ENCODE measurements around the gene LCOR.
"Not testable (repeated sequence)": the region's sequence is repeated elsewhere in the genome, so short reads cannot be mapped to it uniquely, and the experiment has no call there.

The LCOR gene

DNA sequence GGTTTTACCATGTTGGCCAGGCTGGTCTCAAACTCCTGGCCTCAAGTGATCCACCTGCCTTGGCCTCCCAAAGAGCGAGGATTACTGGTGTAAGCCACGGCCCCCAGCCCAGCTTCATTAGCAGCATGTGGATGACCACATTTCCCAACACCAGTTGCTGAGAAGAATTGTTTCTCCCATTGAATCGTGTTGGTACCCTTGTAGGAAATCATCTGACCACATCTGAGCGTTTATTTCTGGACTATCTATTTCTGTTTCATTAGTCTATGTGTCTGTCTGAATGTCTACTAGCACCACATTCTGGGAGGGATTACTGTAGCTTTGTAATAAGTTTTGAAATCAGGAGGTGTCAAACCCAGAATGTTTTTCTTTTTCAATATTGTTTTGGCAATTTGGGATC is 89.6 kb downstream of the LCOR start:
- no peaks in the 10 kb centered on the region for H3K27me3 ChIP-seq (ENCODE audit: control insufficient read depth in 5 of 5, insufficient read depth in 4 of 5, low read length in 5 of 5)
- H3K36me3 ChIP-seq (ENCODE audit: control insufficient read depth in 5 of 5, insufficient read depth in 5 of 5, low read length in 5 of 5): peaks cover 0 to 7% (median 4%) of the 10 kb centered on the region in 5 donors
- H3K4me3 ChIP-seq (ENCODE audit: low read depth in 1 of 5, low read length in 5 of 5): no peak overlapping the region
- no peak overlapping the region for H3K9ac ChIP-seq (ENCODE audit: low read length in 5 of 5)
- no peaks in the 10 kb centered on the region for H3K9me3 ChIP-seq (ENCODE audit: control insufficient read depth in 5 of 5, low read length in 5 of 5)
- no peak overlapping the region for H3K27ac ChIP-seq (ENCODE audit: low read depth, low read length)
- no peaks in the 10 kb centered on the region for H3K4me1 ChIP-seq (ENCODE audit: control insufficient read depth in 5 of 5, insufficient read depth in 5 of 5, low read length in 5 of 5)

DNA sequence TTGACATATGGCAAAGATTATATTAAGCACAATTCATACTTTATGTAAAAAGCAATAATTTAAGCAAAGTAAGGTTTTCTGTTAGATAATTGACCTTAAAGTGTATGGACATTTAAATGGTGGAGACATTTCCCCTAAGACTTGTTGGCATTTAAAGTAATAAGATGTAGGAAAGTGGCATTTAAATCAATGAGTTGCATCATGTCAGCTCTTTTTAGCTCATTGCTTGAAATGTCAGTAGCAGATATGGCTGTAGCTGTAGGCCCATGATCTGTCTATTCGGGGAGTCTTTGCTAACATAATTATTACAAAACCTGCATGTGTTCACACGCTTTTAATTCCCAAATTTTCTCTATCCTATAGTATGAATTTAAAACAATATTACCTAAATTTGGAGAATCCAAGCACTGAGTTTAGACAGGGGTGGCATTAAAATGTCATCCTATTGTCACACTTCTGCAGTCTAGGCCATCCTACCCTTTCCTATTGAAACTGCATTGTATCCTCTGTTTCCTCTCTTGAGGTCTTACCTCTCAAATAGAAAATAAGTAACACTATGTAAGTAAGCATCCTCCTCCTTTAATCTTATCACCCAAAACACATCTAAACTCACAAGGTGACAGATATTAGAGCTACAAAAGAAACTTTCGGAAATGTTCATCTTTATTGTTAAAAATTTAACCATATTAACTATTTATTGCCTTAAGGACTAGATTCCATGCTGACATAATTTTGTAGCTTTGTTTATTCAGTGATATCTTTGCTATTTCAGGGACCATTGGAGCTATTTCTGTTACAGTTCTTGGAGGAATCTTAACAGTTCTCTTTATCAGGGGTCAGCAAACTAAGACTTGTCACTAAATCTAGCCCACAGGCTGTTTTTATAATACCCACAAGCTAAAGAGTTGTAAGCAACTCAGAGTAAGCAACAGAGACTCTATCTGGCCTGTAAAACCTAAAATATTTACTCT is 91.2 kb downstream of the LCOR start:
- H3K9ac ChIP-seq (ENCODE audit: low read length in 5 of 5): no peak overlapping the region
- no peaks in the 10 kb centered on the region for H3K27me3 ChIP-seq (ENCODE audit: control insufficient read depth in 5 of 5, insufficient read depth in 4 of 5, low read length in 5 of 5)
- no peak overlapping the region for H3K4me3 ChIP-seq (ENCODE audit: low read depth in 1 of 5, low read length in 5 of 5)
- H3K4me1 ChIP-seq (ENCODE audit: control insufficient read depth in 5 of 5, insufficient read depth in 5 of 5, low read length in 5 of 5): no peaks in the 10 kb centered on the region
- no peak overlapping the region for H3K27ac ChIP-seq (ENCODE audit: low read depth, low read length)
- H3K9me3 ChIP-seq (ENCODE audit: control insufficient read depth in 5 of 5, low read length in 5 of 5): no peaks in the 10 kb centered on the region
- peaks cover 0 to 8% (median 6%) of the 10 kb centered on the region in 5 donors for H3K36me3 ChIP-seq (ENCODE audit: control insufficient read depth in 5 of 5, insufficient read depth in 5 of 5, low read length in 5 of 5)

DNA sequence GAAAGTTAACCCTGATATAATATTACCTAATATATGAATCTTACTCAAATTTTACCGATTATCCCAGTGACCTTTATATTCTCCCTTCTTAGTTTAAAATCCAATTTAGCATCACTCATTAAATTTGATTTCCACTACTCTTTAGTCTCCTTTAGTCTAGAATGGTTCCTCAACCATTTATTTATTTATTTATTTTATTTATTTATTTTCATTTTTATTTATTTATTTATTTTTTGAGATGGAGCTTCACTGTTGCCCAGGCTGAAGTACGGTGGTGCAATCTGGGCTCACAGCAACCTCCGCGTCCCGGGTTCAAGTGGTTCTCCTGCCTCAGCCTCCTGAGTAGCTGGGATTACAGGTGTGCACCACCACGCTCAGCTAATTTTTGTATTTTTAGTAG is 92.8 kb downstream of the LCOR start:
- Histone ChIP-seq H3K9ac (ENCODE audit: low read length in 5 of 5) (no peak overlapping the region), H3K27ac (ENCODE audit: low read depth, low read length) (no peak overlapping the region), H3K27me3 (ENCODE audit: control insufficient read depth in 5 of 5, insufficient read depth in 4 of 5, low read length in 5 of 5) (no peaks in the 10 kb centered on the region), H3K4me3 (ENCODE audit: low read depth in 1 of 5, low read length in 5 of 5) (no peak overlapping the region), H3K9me3 (ENCODE audit: control insufficient read depth in 5 of 5, low read length in 5 of 5) (peaks cover 0 to 5% (median 0%) of the 10 kb centered on the region in 5 donors), H3K36me3 (ENCODE audit: control insufficient read depth in 5 of 5, insufficient read depth in 5 of 5, low read length in 5 of 5) (peaks cover 0 to 22% (median 10%) of the 10 kb centered on the region in 5 donors), H3K4me1 (ENCODE audit: control insufficient read depth in 5 of 5, insufficient read depth in 5 of 5, low read length in 5 of 5) (no peaks in the 10 kb centered on the region)

DNA sequence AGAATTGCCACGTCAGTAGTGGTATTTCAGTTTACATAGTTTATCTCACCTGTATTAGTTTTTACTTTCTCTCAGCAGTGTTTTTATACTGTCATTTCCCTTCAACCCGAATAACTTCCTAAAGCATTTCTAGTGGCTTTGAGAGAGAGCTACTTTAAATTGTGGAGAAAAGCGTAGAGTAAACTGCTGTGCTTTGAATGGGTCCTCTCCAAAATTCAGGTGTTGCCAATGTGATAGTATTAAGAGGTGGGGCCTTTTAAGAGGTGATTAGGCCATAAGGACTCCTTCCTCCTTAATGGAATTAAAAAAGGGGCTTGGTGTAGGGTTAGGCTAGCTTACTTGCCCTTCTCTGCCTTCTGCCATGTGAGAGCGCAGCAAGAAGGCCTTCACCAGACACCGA is 98.4 kb downstream of the LCOR start:
- H3K4me1 ChIP-seq (ENCODE audit: control insufficient read depth in 5 of 5, insufficient read depth in 5 of 5, low read length in 5 of 5): no peaks in the 10 kb centered on the region
- no peak overlapping the region for H3K9ac ChIP-seq (ENCODE audit: low read length in 5 of 5)
- H3K27ac ChIP-seq (ENCODE audit: low read depth, low read length): no peak overlapping the region
- peaks cover 0 to 25% (median 3%) of the 10 kb centered on the region in 5 donors for H3K36me3 ChIP-seq (ENCODE audit: control insufficient read depth in 5 of 5, insufficient read depth in 5 of 5, low read length in 5 of 5)
- H3K27me3 ChIP-seq (ENCODE audit: control insufficient read depth in 5 of 5, insufficient read depth in 4 of 5, low read length in 5 of 5): no peaks in the 10 kb centered on the region
- peaks cover 0 to 5% (median 0%) of the 10 kb centered on the region in 5 donors for H3K9me3 ChIP-seq (ENCODE audit: control insufficient read depth in 5 of 5, low read length in 5 of 5)
- no peak overlapping the region for H3K4me3 ChIP-seq (ENCODE audit: low read depth in 1 of 5, low read length in 5 of 5)

DNA sequence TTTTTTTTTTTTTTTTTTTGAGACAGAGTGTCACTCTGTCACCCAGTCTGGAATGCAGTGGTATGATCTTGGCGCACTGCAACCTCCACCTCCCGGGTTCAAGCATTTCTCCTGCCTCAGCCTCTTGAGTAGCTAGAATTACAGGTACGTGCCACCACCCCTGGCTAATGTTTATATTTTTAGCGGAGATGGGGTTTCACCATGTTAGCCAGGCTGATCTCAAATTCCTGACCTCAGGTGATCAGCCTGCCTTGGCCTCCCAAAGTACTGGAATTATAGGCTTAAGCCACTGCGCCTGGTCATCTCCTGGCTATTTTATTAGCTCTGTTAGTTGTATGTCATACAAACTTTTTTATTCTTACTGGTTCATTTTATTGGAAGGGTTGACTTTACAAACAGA is 103.0 kb downstream of the LCOR start:
- Histone ChIP-seq H3K36me3 (ENCODE audit: control insufficient read depth in 5 of 5, insufficient read depth in 5 of 5, low read length in 5 of 5) (peaks cover 0 to 3% (median 2%) of the 10 kb centered on the region in 5 donors), H3K27ac (ENCODE audit: low read depth, low read length) (no peak overlapping the region), H3K9ac (ENCODE audit: low read length in 5 of 5) (no peak overlapping the region), H3K4me3 (ENCODE audit: low read depth in 1 of 5, low read length in 5 of 5) (no peak overlapping the region), H3K4me1 (ENCODE audit: control insufficient read depth in 5 of 5, insufficient read depth in 5 of 5, low read length in 5 of 5) (no peaks in the 10 kb centered on the region), H3K9me3 (ENCODE audit: control insufficient read depth in 5 of 5, low read length in 5 of 5) (no peaks in the 10 kb centered on the region), H3K27me3 (ENCODE audit: control insufficient read depth in 5 of 5, insufficient read depth in 4 of 5, low read length in 5 of 5) (no peaks in the 10 kb centered on the region)

DNA sequence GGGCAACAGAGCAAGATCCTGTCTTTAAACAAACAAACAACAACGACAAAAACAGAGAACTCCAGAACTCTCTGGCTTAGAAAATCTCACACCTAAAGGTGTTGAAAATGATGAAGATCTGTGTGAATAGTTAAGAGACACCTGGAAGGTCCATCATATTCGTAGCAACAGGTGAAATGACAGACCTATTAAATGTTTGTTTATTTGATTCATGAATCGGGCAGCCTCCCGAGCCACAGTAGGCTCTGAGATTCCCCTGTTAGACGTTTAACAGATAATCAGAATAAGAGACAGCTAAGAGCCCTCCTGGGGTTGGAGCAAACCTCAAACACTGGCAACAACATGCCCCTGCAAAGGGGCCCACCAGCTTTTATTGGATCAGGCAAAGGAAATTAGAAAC is 103.7 kb downstream of the LCOR start:
- Histone ChIP-seq H3K27me3 (ENCODE audit: control insufficient read depth in 5 of 5, insufficient read depth in 4 of 5, low read length in 5 of 5) (no peaks in the 10 kb centered on the region), H3K36me3 (ENCODE audit: control insufficient read depth in 5 of 5, insufficient read depth in 5 of 5, low read length in 5 of 5) (peaks cover 0 to 3% (median 2%) of the 10 kb centered on the region in 5 donors), H3K9me3 (ENCODE audit: control insufficient read depth in 5 of 5, low read length in 5 of 5) (no peaks in the 10 kb centered on the region), H3K27ac (ENCODE audit: low read depth, low read length) (no peak overlapping the region), H3K4me1 (ENCODE audit: control insufficient read depth in 5 of 5, insufficient read depth in 5 of 5, low read length in 5 of 5) (no peaks in the 10 kb centered on the region), H3K9ac (ENCODE audit: low read length in 5 of 5) (no peak overlapping the region), H3K4me3 (ENCODE audit: low read depth in 1 of 5, low read length in 5 of 5) (no peak overlapping the region)

DNA sequence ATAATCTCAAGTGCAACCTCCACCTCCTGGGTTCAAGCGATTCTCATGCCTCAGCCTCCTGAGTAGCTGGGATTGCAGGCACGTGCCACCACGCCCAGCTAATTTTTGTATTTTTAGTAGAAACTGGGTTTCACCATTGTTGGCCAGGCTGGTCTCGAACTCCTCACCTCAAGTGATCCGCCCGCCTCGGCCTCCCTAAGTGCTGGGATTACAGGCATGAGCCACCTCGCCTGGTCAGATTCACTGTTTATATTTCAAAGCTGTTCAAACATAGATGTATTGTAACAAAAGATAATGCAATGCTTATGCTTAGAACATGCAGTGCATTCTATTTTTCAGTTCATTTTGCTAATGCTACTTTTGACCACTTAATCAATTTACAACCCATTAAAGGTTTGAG is 111.1 kb downstream of the LCOR start:
- H3K4me3 ChIP-seq (ENCODE audit: low read depth in 1 of 5, low read length in 5 of 5); H3K4me1 ChIP-seq (ENCODE audit: control insufficient read depth in 5 of 5, insufficient read depth in 5 of 5, low read length in 5 of 5); H3K9me3 ChIP-seq (ENCODE audit: control insufficient read depth in 5 of 5, low read length in 5 of 5); H3K9ac ChIP-seq (ENCODE audit: low read length in 5 of 5); H3K27me3 ChIP-seq (ENCODE audit: control insufficient read depth in 5 of 5, insufficient read depth in 4 of 5, low read length in 5 of 5); H3K27ac ChIP-seq (ENCODE audit: low read depth, low read length); H3K36me3 ChIP-seq (ENCODE audit: control insufficient read depth in 5 of 5, insufficient read depth in 5 of 5, low read length in 5 of 5): not testable (repeated sequence)

DNA sequence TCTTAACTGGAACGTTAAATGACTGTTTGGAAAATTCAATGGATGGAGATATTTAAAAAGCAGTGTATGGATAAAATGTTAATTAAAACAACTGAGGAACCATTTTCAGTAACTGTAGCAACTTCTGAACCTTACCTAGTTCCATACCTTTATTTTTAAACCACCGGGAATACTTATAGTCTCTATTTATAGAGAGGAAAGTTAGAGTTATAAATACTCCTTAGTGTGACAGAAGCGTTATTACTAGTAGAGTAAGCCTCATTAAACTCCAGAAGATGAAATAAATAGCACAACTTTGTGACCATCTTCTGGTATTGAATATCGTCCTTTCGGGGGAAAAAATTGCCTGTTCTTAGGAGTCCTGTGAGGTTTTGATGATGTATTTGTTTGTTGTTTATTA is 114.9 kb downstream of the LCOR start:
- H3K36me3 ChIP-seq (ENCODE audit: control insufficient read depth in 5 of 5, insufficient read depth in 5 of 5, low read length in 5 of 5): peaks cover 0 to 9% (median 6%) of the 10 kb centered on the region in 5 donors
- no peak overlapping the region for H3K4me3 ChIP-seq (ENCODE audit: low read depth in 1 of 5, low read length in 5 of 5)
- H3K4me1 ChIP-seq (ENCODE audit: control insufficient read depth in 5 of 5, insufficient read depth in 5 of 5, low read length in 5 of 5): no peaks in the 10 kb centered on the region
- H3K27ac ChIP-seq (ENCODE audit: low read depth, low read length): no peak overlapping the region
- no peaks in the 10 kb centered on the region for H3K9me3 ChIP-seq (ENCODE audit: control insufficient read depth in 5 of 5, low read length in 5 of 5)
- H3K27me3 ChIP-seq (ENCODE audit: control insufficient read depth in 5 of 5, insufficient read depth in 4 of 5, low read length in 5 of 5): no peaks in the 10 kb centered on the region
- no peak overlapping the region for H3K9ac ChIP-seq (ENCODE audit: low read length in 5 of 5)

DNA sequence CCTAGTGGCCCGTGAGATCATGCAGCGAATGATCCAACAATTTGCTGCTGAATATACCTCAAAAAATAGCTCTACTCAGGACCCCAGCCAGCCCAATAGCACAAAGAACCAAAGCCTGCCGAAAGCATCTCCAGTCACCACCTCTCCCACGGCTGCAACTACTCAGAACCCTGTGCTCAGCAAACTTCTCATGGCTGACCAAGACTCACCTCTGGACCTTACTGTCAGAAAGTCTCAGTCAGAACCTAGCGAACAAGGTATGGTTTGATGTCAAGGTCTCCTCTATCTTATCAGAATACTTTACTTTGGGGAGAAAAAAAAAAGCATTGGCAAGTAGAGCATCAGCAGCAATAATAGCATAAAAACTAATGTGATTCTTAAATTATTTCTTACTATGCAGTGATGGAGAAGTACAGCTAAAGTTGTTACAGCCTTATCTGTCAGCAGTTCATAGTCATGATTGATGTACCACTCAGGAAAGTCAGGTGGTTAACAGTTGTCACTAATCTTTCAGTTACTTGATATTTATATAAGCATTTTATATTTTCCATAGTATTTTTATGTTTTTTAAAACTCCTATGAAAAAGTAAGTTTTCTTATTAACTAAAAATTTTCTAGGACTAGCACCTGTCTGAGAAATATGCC is 117.1 kb downstream of the LCOR start:
- Histone ChIP-seq H3K4me3 (ENCODE audit: low read depth in 1 of 5, low read length in 5 of 5) (no peak overlapping the region), H3K27me3 (ENCODE audit: control insufficient read depth in 5 of 5, insufficient read depth in 4 of 5, low read length in 5 of 5) (no peaks in the 10 kb centered on the region), H3K9ac (ENCODE audit: low read length in 5 of 5) (no peak overlapping the region), H3K4me1 (ENCODE audit: control insufficient read depth in 5 of 5, insufficient read depth in 5 of 5, low read length in 5 of 5) (no peaks in the 10 kb centered on the region), H3K27ac (ENCODE audit: low read depth, low read length) (no peak overlapping the region), H3K9me3 (ENCODE audit: control insufficient read depth in 5 of 5, low read length in 5 of 5) (no peaks in the 10 kb centered on the region), H3K36me3 (ENCODE audit: control insufficient read depth in 5 of 5, insufficient read depth in 5 of 5, low read length in 5 of 5) (peaks cover 0 to 16% (median 7%) of the 10 kb centered on the region in 5 donors)

DNA sequence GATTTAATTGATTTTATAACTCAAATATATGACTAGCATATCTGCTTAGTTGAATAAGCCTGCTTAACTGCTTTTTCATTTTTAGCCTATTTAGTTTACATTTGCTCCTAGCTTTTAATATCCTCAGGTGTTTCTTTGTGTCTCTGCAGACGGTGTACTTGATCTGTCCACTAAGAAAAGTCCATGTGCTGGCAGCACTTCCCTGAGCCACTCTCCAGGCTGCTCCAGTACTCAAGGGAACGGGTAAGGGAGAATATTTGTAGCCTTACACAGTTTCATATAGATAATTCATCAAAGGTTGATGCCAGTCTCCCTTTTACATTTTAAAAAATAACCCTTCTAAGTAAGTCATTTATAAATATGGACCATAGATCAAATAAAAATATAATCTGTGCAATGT is 119.9 kb downstream of the LCOR start:
- H3K27ac ChIP-seq (ENCODE audit: low read depth, low read length): no peak overlapping the region
- H3K9me3 ChIP-seq (ENCODE audit: control insufficient read depth in 5 of 5, low read length in 5 of 5): no peaks in the 10 kb centered on the region
- H3K4me1 ChIP-seq (ENCODE audit: control insufficient read depth in 5 of 5, insufficient read depth in 5 of 5, low read length in 5 of 5): no peaks in the 10 kb centered on the region
- H3K9ac ChIP-seq (ENCODE audit: low read length in 5 of 5): peak overlapping the region in 1 of 5 donors; percentile 2
- H3K4me3 ChIP-seq (ENCODE audit: low read depth in 1 of 5, low read length in 5 of 5): no peak overlapping the region
- H3K36me3 ChIP-seq (ENCODE audit: control insufficient read depth in 5 of 5, insufficient read depth in 5 of 5, low read length in 5 of 5): peaks cover 15 to 29% (median 22%) of the 10 kb centered on the region in 5 donors
- no peaks in the 10 kb centered on the region for H3K27me3 ChIP-seq (ENCODE audit: control insufficient read depth in 5 of 5, insufficient read depth in 4 of 5, low read length in 5 of 5)

Measured in subcutaneous abdominal adipose tissue (tissue), 5 donors.